Activated CD8-positive, alpha-beta T cell treated with anti-CD3 and anti-CD28 coated beads for 36 hours (primary cell): ENCODE results near the gene NXN. TPM values are rescaled to one million over a fixed set of nuclear protein-coding genes. Genes with fewer than 3 reads are reported as not detected.
"Not testable (repeated sequence)": the region's sequence is repeated elsewhere in the genome, so short reads cannot be mapped to it uniquely, and the experiment has no call there.

Source experiments
- ATAC-seq: fragments of 200-7000 bp; cut with Tn5 transposase; one replicate; pipeline ENCODE4 v1.10.0; 2021; ENCODE audit warnings: mild to moderate bottlenecking, moderate library complexity
- CTCF ChIA-PET: fragments of 350-600 bp; sonication (Branson Sonifier 250); formaldehyde crosslinking; loops from one replicate; lab custom pipeline; 2021; ENCODE audit warnings: antibody characterized with exemption; lab: Charles Lee
- POLR2A ChIA-PET: fragments of 350-600 bp; sonication (Branson Sonifier 250); formaldehyde crosslinking; loops from one replicate; lab custom pipeline; 2021; ENCODE audit warnings: antibody characterized with exemption; lab: Charles Lee
- DNase-seq: peaks from one replicate; pipeline ENCODE4 v3.0.0-alpha.2; 2020
- H3K27ac Mint-ChIP-seq: one replicate; pipeline ENCODE4 v1.8.0; 2021; ENCODE audit warnings: mild to moderate bottlenecking, mixed read lengths
- H3K27me3 Mint-ChIP-seq: one replicate; pipeline ENCODE4 v1.8.0; 2021; ENCODE audit warnings: mixed read lengths
- H3K36me3 Mint-ChIP-seq: one replicate; pipeline ENCODE4 v1.8.0; 2021; ENCODE audit warnings: low read depth, mixed read lengths
- H3K4me1 Mint-ChIP-seq: one replicate; pipeline ENCODE4 v1.8.0; 2021; ENCODE audit warnings: low read depth, mixed read lengths
- H3K4me3 Mint-ChIP-seq: one replicate; pipeline ENCODE4 v1.8.0; 2021; ENCODE audit warnings: mild to moderate bottlenecking, moderate library complexity, mixed read lengths
- H3K9me3 Mint-ChIP-seq: one replicate; pipeline ENCODE4 v1.8.0; 2021; ENCODE audit warnings: mixed read lengths
- CTCF ChIP-seq: fragments of 200-600 bp; IDR thresholded peaks from one replicate; pipeline ENCODE4 v1.8.0; 2022; ENCODE audit warnings: antibody characterized with exemption, mild to moderate bottlenecking
- intact Hi-C: fragments of 100-400 bp; cut with micrococcal nuclease; formaldehyde crosslinking; loops from one replicate; pipeline ENCODE4 v1.10.0; 2022
- total RNA-seq, 2 experiments: library from RNA; stranded (reverse); gene quantifications; one replicate each; pipeline ENCODE4 v1.2.3, GENCODE V29; 2021

NXN gene
- total RNA-seq, 2 experiments from 2014 or later: 1.2 to 1.4 TPM

- Mint-ChIP-seq H3K9me3 (no peaks in the 10 kb centered on the region), H3K36me3 (peaks cover 17% of the 10 kb centered on the region), H3K4me1 (no peaks in the 10 kb centered on the region), H3K4me3 (no peak overlapping the region), H3K27ac (no peak overlapping the region), H3K27me3 (no peaks in the 10 kb centered on the region)
- DNase-seq: peak; percentile 59
- intact Hi-C loops: loop anchor here (5.0 kb wide), 1 partner anchor 182 kb away; the partner anchor contains the start of gene NXN
- POLR2A ChIA-PET: interaction anchor here (1.4 kb wide), 1 partner anchor 13 kb away, joined by 3 read pairs; the partner anchor contains the start of genes GLOD4 and MRM3
- CTCF ChIA-PET: interaction anchor here (0.9 to 6.1 kb wide), 12 partner anchors 9 to 261 kb away, joined by 3 to 63 read pairs (median 4); partner anchors contain the start of genes GLOD4, MRM3, NXN and TIMM22
- ATAC-seq: peak; percentile 88
- peak; percentile 84 for TF ChIP-seq CTCF
Measured at GRCh38 chr17:794876-795275, 184.7 kb downstream of the NXN start.

- TF ChIP-seq CTCF: no peak
- Mint-ChIP-seq H3K4me1 (no peaks in the 10 kb centered on the region), H3K4me3 (no peak overlapping the region), H3K36me3 (peaks cover 23% of the 10 kb centered on the region), H3K27me3 (no peaks in the 10 kb centered on the region), H3K27ac (no peak overlapping the region), H3K9me3 (no peaks in the 10 kb centered on the region)
- CTCF ChIA-PET: interaction anchor here (1.6 kb wide), 1 partner anchor 188 kb away, joined by 6 read pairs; the partner anchor contains the start of gene NXN
- ATAC-seq (no peak), DNase-seq (peak; percentile 12)
- intact Hi-C loops: no loop called here
- POLR2A ChIA-PET: interaction anchor here (0.6 to 1.8 kb wide), 3 partner anchors 9 to 11 kb away, joined by 3 to 10 read pairs (median 10); partner anchors contain the start of genes GLOD4 and MRM3
Measured at GRCh38 chr17:792277-792676, 187.3 kb downstream of the NXN start.

- no peak for ATAC-seq
- ChIA-PET POLR2A (interaction anchor here (1.2 to 1.8 kb wide), 2 partner anchors 9 to 10 kb away, joined by 10 read pairs; partner anchors contain the start of genes GLOD4 and MRM3), CTCF (interaction anchor here (1.3 to 1.6 kb wide), 2 partner anchors 189 to 208 kb away, joined by 3 to 6 read pairs; partner anchors contain the start of gene NXN)
- Mint-ChIP-seq H3K27me3 (no peaks in the 10 kb centered on the region), H3K4me3 (no peak overlapping the region), H3K4me1 (no peaks in the 10 kb centered on the region), H3K9me3 (no peaks in the 10 kb centered on the region), H3K36me3 (peaks cover 26% of the 10 kb centered on the region), H3K27ac (no peak overlapping the region)
- TF ChIP-seq CTCF: no peak
- intact Hi-C loops: no loop called here
- DNase-seq: no peak
Measured at GRCh38 chr17:791829-792228, 187.7 kb downstream of the NXN start.

- H3K27me3 Mint-ChIP-seq, intact Hi-C loops, DNase-seq, H3K27ac Mint-ChIP-seq, H3K4me1 Mint-ChIP-seq, H3K4me3 Mint-ChIP-seq, ATAC-seq, H3K9me3 Mint-ChIP-seq: not testable (repeated sequence)
- ChIA-PET CTCF (interaction anchor here (1.1 to 1.3 kb wide), 2 partner anchors 9 to 209 kb away, joined by 3 read pairs; no protein-coding TSS in a partner anchor), POLR2A (interaction anchor here (1.8 kb wide), 1 partner anchor 8 kb away, joined by 10 read pairs; no protein-coding TSS in a partner anchor)
- H3K36me3 Mint-ChIP-seq: peaks cover 26% of the 10 kb centered on the region
Measured at GRCh38 chr17:790874-791247, 188.7 kb downstream of the NXN start.

GRCh38 chr17:789931-790873 is 189.4 kb downstream of the NXN start:
- DNase-seq, H3K4me1 Mint-ChIP-seq, H3K4me3 Mint-ChIP-seq, POLR2A ChIA-PET, H3K27ac Mint-ChIP-seq, H3K27me3 Mint-ChIP-seq, H3K9me3 Mint-ChIP-seq, intact Hi-C loops, ATAC-seq: not testable (repeated sequence)
- peaks cover 28% of the 10 kb centered on the region for H3K36me3 Mint-ChIP-seq
- CTCF ChIA-PET: interaction anchor here (1.1 kb wide), 1 partner anchor 9 kb away, joined by 3 read pairs; no protein-coding TSS in a partner anchor
